Activated CD4-positive, alpha-beta T cell treated with anti-CD3 and anti-CD28 coated beads for 36 hours (primary cell): ENCODE data around the gene TCF7L2. TPM values are rescaled to one million over a fixed set of nuclear protein-coding genes. Genes with fewer than 3 reads are reported as not detected.
A peak's percentile ranks its signal among the peaks of the same experiment; 100 is the strongest.
"Not testable (repeated sequence)": the region's sequence is repeated elsewhere in the genome, so short reads cannot be mapped to it uniquely, and the experiment has no call there.

Source experiments
- ATAC-seq: fragments of 200-7000 bp; cut with Tn5 transposase; one replicate; pipeline ENCODE4 v1.10.0; 2021; ENCODE audit warnings: mild to moderate bottlenecking, moderate library complexity
- CTCF ChIA-PET: fragments of 350-600 bp; sonication (Branson Sonifier 250); formaldehyde crosslinking; loops from one replicate; lab custom pipeline; 2021; ENCODE audit warnings: antibody characterized with exemption; lab: Charles Lee
- POLR2A ChIA-PET: fragments of 350-600 bp; sonication (Branson Sonifier 250); formaldehyde crosslinking; loops from one replicate; lab custom pipeline; 2021; ENCODE audit warnings: antibody characterized with exemption, inconsistent platforms; lab: Charles Lee
- DNase-seq: peaks from one replicate; pipeline ENCODE4 v3.0.0-alpha.2; 2020
- H3K27ac Mint-ChIP-seq: one replicate; pipeline ENCODE4 v1.8.0; 2021; ENCODE audit warnings: mixed read lengths
- H3K27me3 Mint-ChIP-seq: one replicate; pipeline ENCODE4 v1.8.0; 2021; ENCODE audit warnings: mixed read lengths
- H3K36me3 Mint-ChIP-seq: one replicate; pipeline ENCODE4 v1.8.0; 2021; ENCODE audit warnings: low read depth, mixed read lengths
- H3K4me1 Mint-ChIP-seq: one replicate; pipeline ENCODE4 v1.8.0; 2021; ENCODE audit warnings: mixed read lengths
- H3K4me3 Mint-ChIP-seq: one replicate; pipeline ENCODE4 v1.8.0; 2021; ENCODE audit warnings: mild to moderate bottlenecking, moderate library complexity, mixed read lengths
- H3K9me3 Mint-ChIP-seq: one replicate; pipeline ENCODE4 v1.8.0; 2021; ENCODE audit warnings: low read depth, mixed read lengths
- intact Hi-C, 2 experiments: fragments of 100-400 bp; cut with DNase I in 1 of 2; cut with micrococcal nuclease in 1 of 2; formaldehyde crosslinking; loops; one replicate each; pipeline versions ENCODE4 v1.14.2 to v1.15.1; 2022 to 2024; cut with DNase I, micrococcal nuclease
- total RNA-seq, 2 experiments: library from RNA; stranded (reverse); gene quantifications; one replicate each; pipeline ENCODE4 v1.2.3, GENCODE V29; 2021

The TCF7L2 gene
- total RNA-seq, 2 experiments from 2014 or later: 0.87 to 1.7 TPM

GRCh38 chr10:113108194-113108835 is 158.3 kb downstream of the TCF7L2 start:
- ChIA-PET POLR2A (no interaction called here), CTCF (no interaction called here)
- no peaks in the 10 kb centered on the region for H3K36me3 Mint-ChIP-seq
- peak; percentile 63 for DNase-seq
- H3K27me3 Mint-ChIP-seq: peaks cover 3% of the 10 kb centered on the region
- no peaks in the 10 kb centered on the region for H3K4me1 Mint-ChIP-seq
- H3K9me3 Mint-ChIP-seq: no peaks in the 10 kb centered on the region
- peak; percentile 55 for ATAC-seq
- intact Hi-C loops: loop anchor here in 1 of 2 experiments (1.0 to 5.0 kb wide), 2 partner anchors 541 to 633 kb away; no protein-coding TSS in a partner anchor
- H3K4me3 Mint-ChIP-seq: no peak overlapping the region
- H3K27ac Mint-ChIP-seq: no peak overlapping the region

DNA sequence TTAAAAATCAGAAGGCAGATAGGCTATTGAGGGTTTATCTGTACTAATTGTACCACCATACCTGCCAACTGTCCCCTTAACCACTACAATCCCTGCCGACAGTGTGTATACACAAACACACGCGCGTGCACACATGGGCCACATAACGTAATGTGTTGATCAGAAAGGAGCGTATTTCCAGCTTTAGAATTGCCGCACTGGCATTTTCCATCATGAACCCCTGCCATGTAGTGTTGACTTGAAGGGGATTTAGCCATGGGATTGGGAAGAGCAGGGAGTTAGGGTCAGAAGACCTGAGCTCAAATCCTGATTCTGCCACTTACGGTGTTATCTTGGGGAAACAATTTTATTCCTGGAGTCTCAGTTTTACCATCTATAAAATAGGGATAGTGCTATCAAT is 158.9 kb downstream of the TCF7L2 start:
- ChIA-PET CTCF (no interaction called here), POLR2A (no interaction called here)
- Mint-ChIP-seq H3K27ac (no peak overlapping the region), H3K36me3 (no peaks in the 10 kb centered on the region), H3K9me3 (no peaks in the 10 kb centered on the region), H3K4me3 (no peak overlapping the region), H3K4me1 (no peaks in the 10 kb centered on the region), H3K27me3 (peaks cover 3% of the 10 kb centered on the region)
- ATAC-seq: no peak
- DNase-seq: no peak
- intact Hi-C loops: loop anchor here in 1 of 2 experiments (1.0 to 5.0 kb wide), 2 partner anchors 542 to 634 kb away; no protein-coding TSS in a partner anchor

DNA sequence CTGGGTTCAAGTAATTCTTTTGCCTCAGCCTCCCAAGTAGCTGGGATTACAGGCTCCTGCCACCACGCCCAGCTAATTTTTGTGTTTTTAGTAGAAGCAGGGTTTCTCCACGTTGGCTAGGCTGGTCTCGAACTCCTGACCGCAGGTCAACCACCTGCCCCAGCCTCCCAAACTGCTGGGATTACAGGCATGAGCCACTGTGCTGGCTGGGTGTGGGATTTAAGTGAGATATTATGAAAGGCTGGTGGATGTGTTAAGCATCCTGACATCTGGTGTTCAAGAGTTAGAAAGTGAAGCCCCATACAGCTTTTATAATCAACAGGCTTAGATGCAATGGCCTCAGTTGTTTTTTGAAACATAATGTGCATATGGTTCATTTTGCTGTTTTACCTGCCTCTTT is 159.4 kb downstream of the TCF7L2 start:
- intact Hi-C loops: loop anchor here in 1 of 2 experiments (5.0 kb wide), 1 partner anchor 542 kb away; no protein-coding TSS in a partner anchor
- H3K27me3 Mint-ChIP-seq, H3K9me3 Mint-ChIP-seq, H3K36me3 Mint-ChIP-seq, ATAC-seq, DNase-seq, H3K4me3 Mint-ChIP-seq, H3K27ac Mint-ChIP-seq, H3K4me1 Mint-ChIP-seq, POLR2A ChIA-PET: not testable (repeated sequence)
- CTCF ChIA-PET: interaction anchor here (1.2 kb wide), 1 partner anchor 275 kb away, joined by 3 read pairs; no protein-coding TSS in a partner anchor

- intact Hi-C loops: no loop called here
- H3K4me3 Mint-ChIP-seq: no peak overlapping the region
- no peak for ATAC-seq
- ChIA-PET CTCF (interaction anchor here (0.5 to 1.3 kb wide), 2 partner anchors 9 to 390 kb away, joined by 3 to 4 read pairs; no protein-coding TSS in a partner anchor), POLR2A (interaction anchor here (0.6 kb wide), 1 partner anchor 13 kb away, joined by 3 read pairs; no protein-coding TSS in a partner anchor)
- H3K9me3 Mint-ChIP-seq: no peaks in the 10 kb centered on the region
- no peaks in the 10 kb centered on the region for H3K4me1 Mint-ChIP-seq
- H3K27me3 Mint-ChIP-seq: peaks cover 5% of the 10 kb centered on the region
- no peaks in the 10 kb centered on the region for H3K36me3 Mint-ChIP-seq
- no peak for DNase-seq
- H3K27ac Mint-ChIP-seq: no peak overlapping the region
Observed at GRCh38 chr10:113111260-113111659, 161.2 kb downstream of the TCF7L2 start.

DNA sequence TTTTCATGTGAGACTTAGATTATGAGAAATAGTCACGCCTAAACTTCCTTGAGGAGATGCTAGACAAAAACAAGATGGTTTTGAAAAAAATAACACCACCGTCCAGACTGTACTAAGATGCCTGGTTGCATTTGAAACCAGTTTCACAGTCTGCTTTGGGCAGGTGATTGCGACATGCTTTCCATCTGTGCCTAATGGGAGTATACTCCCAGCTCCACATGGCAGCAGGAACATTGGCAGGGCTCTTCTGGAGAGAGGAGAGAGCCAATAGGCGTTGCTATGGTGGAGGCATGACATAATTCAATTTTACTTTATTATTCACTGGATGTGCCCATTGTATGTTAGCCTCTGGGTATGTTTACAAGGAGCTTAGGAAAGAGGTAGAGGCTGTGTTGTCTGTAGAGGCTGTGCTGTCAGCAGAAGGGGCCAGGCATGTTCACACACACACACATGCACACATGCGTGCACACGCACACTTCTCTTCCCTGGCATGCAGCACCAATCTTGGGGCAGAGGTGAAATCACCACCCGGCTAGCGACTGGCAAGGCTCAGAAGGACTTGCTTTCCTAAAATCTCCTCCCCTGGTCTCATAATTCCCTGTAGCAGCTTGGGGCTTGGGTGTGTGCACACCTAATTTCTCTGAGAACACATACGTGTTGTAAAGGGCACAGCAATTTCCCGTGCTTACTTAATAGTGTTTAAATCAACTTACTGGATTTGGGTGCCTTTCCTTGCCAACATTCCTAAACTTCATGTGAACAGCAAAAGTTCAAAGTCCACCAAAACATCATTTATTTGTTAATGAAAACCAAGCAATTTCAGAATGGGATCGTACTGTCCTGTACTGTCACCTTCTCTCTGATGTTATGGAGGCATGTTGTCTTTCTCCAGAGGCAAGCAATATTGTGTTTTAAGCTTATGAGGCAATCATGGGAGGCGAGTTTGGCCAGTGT is 162.1 kb downstream of the TCF7L2 start:
- H3K9me3 Mint-ChIP-seq: no peaks in the 10 kb centered on the region
- POLR2A ChIA-PET: no interaction called here
- H3K36me3 Mint-ChIP-seq: no peaks in the 10 kb centered on the region
- H3K27ac Mint-ChIP-seq: no peak overlapping the region
- intact Hi-C loops: no loop called here
- CTCF ChIA-PET: interaction anchor here (1.3 kb wide), 1 partner anchor 10 kb away, joined by 4 read pairs; no protein-coding TSS in a partner anchor
- no peak for ATAC-seq
- DNase-seq: no peak
- H3K4me3 Mint-ChIP-seq: no peak overlapping the region
- no peaks in the 10 kb centered on the region for H3K4me1 Mint-ChIP-seq
- peaks cover 5% of the 10 kb centered on the region for H3K27me3 Mint-ChIP-seq

- H3K9me3 Mint-ChIP-seq: no peaks in the 10 kb centered on the region
Observed at GRCh38 chr10:113113241-113113640, 163.2 kb downstream of the TCF7L2 start.

DNA sequence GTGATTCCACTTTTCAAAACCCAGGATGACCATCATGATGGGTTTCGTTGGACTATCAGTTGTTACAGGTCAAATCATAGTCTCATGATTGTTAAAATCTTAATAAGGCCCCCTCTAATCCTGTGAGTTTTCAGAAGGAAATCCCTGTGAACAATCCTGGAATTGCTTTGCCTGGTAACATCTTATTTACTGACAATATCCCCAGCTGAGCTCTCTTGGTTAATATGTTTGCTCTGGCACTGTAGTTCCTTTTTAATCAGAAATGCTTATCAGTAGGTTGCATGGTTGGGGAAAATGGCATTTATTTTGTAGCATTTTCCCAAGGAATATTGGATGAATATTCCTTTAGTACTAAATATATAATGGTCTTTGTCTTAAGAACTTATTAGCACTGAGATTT is 163.9 kb downstream of the TCF7L2 start:
- no peaks in the 10 kb centered on the region for H3K36me3 Mint-ChIP-seq

More at GRCh38 chr10:113113241-113113640, 163.2 kb downstream of the TCF7L2 start:
- POLR2A ChIA-PET: interaction anchor here (0.5 kb wide), 1 partner anchor 209 kb away, joined by 3 read pairs; no protein-coding TSS in a partner anchor
- no peaks in the 10 kb centered on the region for H3K4me1 Mint-ChIP-seq
- H3K27me3 Mint-ChIP-seq: peaks cover 5% of the 10 kb centered on the region
- intact Hi-C loops: no loop called here
- DNase-seq (no peak), ATAC-seq (no peak)
- CTCF ChIA-PET: no interaction called here
- no peak overlapping the region for H3K4me3 Mint-ChIP-seq
- no peak overlapping the region for H3K27ac Mint-ChIP-seq
- H3K36me3 Mint-ChIP-seq: no peaks in the 10 kb centered on the region

DNA sequence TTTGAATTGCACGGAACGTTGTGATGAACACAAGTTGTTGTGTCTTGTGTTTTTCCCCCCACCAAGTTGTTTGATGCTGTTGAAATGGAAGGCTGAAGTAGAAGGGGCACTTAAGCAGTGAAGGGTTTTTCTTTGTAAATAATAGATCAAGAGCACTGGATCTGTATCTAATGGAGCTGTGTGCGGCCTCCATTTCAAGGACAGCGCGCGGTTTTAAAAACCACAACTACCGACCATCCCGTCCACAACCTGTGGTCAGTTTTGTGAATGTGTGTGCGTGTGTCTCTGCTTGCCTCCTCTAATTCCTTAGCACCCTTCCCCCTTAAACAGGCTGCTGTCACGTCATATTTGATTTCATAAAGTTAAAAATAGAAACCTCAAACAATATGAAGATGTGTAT is 165.5 kb downstream of the TCF7L2 start:
- no peak overlapping the region for H3K4me3 Mint-ChIP-seq
- ChIA-PET POLR2A (no interaction called here), CTCF (no interaction called here)
- intact Hi-C loops: no loop called here
- no peak overlapping the region for H3K27ac Mint-ChIP-seq
- H3K9me3 Mint-ChIP-seq: no peaks in the 10 kb centered on the region
- no peak for DNase-seq
- peaks cover 9% of the 10 kb centered on the region for H3K27me3 Mint-ChIP-seq
- ATAC-seq: no peak
- no peaks in the 10 kb centered on the region for H3K4me1 Mint-ChIP-seq
- no peaks in the 10 kb centered on the region for H3K36me3 Mint-ChIP-seq

More for the DNA sequence above, 163.9 kb downstream of the TCF7L2 start:
- ATAC-seq (no peak), DNase-seq (no peak)
- ChIA-PET CTCF (no interaction called here), POLR2A (no interaction called here)
- no peaks in the 10 kb centered on the region for H3K4me1 Mint-ChIP-seq
- H3K4me3 Mint-ChIP-seq: no peak overlapping the region
- no peak overlapping the region for H3K27ac Mint-ChIP-seq
- H3K27me3 Mint-ChIP-seq: peaks cover 5% of the 10 kb centered on the region
- intact Hi-C loops: no loop called here
- H3K9me3 Mint-ChIP-seq: no peaks in the 10 kb centered on the region

DNA sequence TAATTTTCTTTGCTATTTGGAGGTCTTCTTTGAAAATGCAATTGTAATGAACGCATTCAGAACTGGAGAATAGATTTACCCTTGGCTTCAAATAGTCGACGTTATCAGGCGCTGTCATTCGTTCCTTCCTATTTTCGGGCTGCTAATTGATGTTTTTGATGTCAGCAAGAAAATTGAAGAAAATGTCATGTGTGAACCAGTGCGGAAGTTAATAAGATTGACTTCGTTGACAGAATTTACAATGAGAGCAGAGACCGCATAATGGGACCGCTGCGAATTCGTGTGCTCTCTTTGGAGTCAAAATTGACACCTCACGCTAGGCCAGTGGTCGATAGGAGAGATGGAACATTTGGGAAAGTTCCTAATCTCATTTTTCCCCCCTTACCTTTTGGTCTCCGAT is 168.8 kb downstream of the TCF7L2 start:
- ChIA-PET POLR2A (no interaction called here), CTCF (no interaction called here)
- DNase-seq (no peak), ATAC-seq (no peak)
- H3K36me3 Mint-ChIP-seq: no peaks in the 10 kb centered on the region
- no peak overlapping the region for H3K27ac Mint-ChIP-seq
- intact Hi-C loops: no loop called here
- H3K27me3 Mint-ChIP-seq: peaks cover 11% of the 10 kb centered on the region
- H3K9me3 Mint-ChIP-seq: no peaks in the 10 kb centered on the region
- H3K4me3 Mint-ChIP-seq: no peak overlapping the region
- no peaks in the 10 kb centered on the region for H3K4me1 Mint-ChIP-seq

- DNase-seq: no peak
- Mint-ChIP-seq H3K36me3 (no peaks in the 10 kb centered on the region), H3K4me1 (no peaks in the 10 kb centered on the region), H3K9me3 (no peaks in the 10 kb centered on the region), H3K27me3 (peaks cover 14% of the 10 kb centered on the region), H3K4me3 (no peak overlapping the region), H3K27ac (no peak overlapping the region)
- ChIA-PET CTCF (no interaction called here), POLR2A (no interaction called here)
- intact Hi-C loops: loop anchor here in 1 of 2 experiments (10.0 kb wide), 2 partner anchors 265 to 395 kb away; no protein-coding TSS in a partner anchor
- no peak for ATAC-seq
Observed at GRCh38 chr10:113119801-113120200, 169.8 kb downstream of the TCF7L2 start.

DNA sequence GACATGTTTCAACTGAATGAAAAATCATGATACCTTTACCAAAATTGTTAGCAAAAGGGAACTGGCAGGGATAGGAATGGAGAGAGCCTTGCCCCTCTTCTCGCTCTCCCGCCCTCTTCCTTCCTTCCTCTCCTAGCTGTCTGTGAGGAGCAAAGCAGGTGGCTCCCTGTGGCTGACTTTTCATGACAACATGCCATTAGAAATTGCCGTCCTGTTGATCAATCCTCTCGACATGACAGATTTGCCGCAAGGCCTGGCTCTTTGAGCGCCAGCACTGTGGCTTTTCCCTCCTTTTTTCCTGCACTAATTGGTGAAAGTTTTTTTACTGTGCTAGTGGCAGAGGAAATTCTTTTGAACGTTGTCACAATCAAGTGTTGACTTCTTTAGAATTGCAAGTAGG is 171.1 kb downstream of the TCF7L2 start:
- intact Hi-C loops: loop anchor here in 1 of 2 experiments (10.0 kb wide), 2 partner anchors 264 to 396 kb away; no protein-coding TSS in a partner anchor
- ChIA-PET POLR2A (no interaction called here), CTCF (no interaction called here)
- Mint-ChIP-seq H3K9me3 (no peaks in the 10 kb centered on the region), H3K36me3 (no peaks in the 10 kb centered on the region), H3K27ac (no peak overlapping the region), H3K4me3 (no peak overlapping the region), H3K4me1 (peaks cover 1% of the 10 kb centered on the region), H3K27me3 (peaks cover 21% of the 10 kb centered on the region)
- no peak for DNase-seq
- ATAC-seq: no peak
